ENCODE results near the gene ZNF112. TPM values are rescaled to one million over a fixed set of nuclear protein-coding genes. Genes with fewer than 3 reads are reported as not detected.
"Not testable (repeated sequence)": the region's sequence is repeated elsewhere in the genome, so short reads cannot be mapped to it uniquely, and the experiment has no call there.

Gene ZNF112
- total RNA-seq: 18.7 TPM
- polyA plus RNA-seq: 2.7 TPM

GRCh38 chr19:44356383-44357111, at the start of gene ZNF112:
Gene ZNF112 (minus strand): TSS chr19:44356680. CDS start chr19:44340539, 16,141 bp downstream.
- no peak within 1 kb of the TSS for H3K27ac ChIP-seq (ENCODE audit: low read depth)
- peak within 1 kb of the TSS; percentile 50 for H3K4me3 ChIP-seq (ENCODE audit: low read depth, low read length)
- WGBS: 1% methylated on average over 38 of the region's 38 CpGs
- H3K4me1 ChIP-seq (ENCODE audit: insufficient read depth): no peaks in the 10 kb centered on the region
- H3K36me3 ChIP-seq (ENCODE audit: insufficient read depth): no peaks in the 10 kb centered on the region
- peak; percentile 94 for DNase-seq (ENCODE audit: extremely low spot score)

GRCh38 chr19:44401139-44402115, 44.9 kb upstream of the ZNF112 start, which contains the start of gene ZNF285:
Gene ZNF285 (minus strand): TSS chr19:44401608. CDS start chr19:44397213, 4,395 bp downstream.
- WGBS: 4% methylated on average over 43 of the region's 43 CpGs
- peak; percentile 92 for DNase-seq (ENCODE audit: extremely low spot score)
- Histone ChIP-seq H3K36me3 (ENCODE audit: insufficient read depth) (no peaks in the 10 kb centered on the region), H3K27ac (ENCODE audit: low read depth) (no peak within 1 kb of the TSS), H3K4me1 (ENCODE audit: insufficient read depth) (no peaks in the 10 kb centered on the region), H3K4me3 (ENCODE audit: low read depth, low read length) (peak within 1 kb of the TSS; percentile 44)

- WGBS: 93% methylated on average over 4 of the region's 4 CpGs
- H3K4me1 ChIP-seq (ENCODE audit: insufficient read depth); H3K4me3 ChIP-seq (ENCODE audit: low read depth, low read length); DNase-seq (ENCODE audit: extremely low spot score); H3K36me3 ChIP-seq (ENCODE audit: insufficient read depth); H3K27ac ChIP-seq (ENCODE audit: low read depth): not testable (repeated sequence)
Observed at GRCh38 chr19:44389268-44389667, 32.8 kb upstream of the ZNF112 start.

- WGBS: 50% methylated on average over 2 of the region's 2 CpGs
- Histone ChIP-seq H3K4me3 (ENCODE audit: low read depth, low read length) (no peak overlapping the region), H3K27ac (ENCODE audit: low read depth) (no peak overlapping the region), H3K4me1 (ENCODE audit: insufficient read depth) (no peaks in the 10 kb centered on the region), H3K36me3 (ENCODE audit: insufficient read depth) (no peaks in the 10 kb centered on the region)
- DNase-seq (ENCODE audit: extremely low spot score): no peak
Observed at GRCh38 chr19:44374789-44375188, 18.3 kb upstream of the ZNF112 start.

- H3K27ac ChIP-seq (ENCODE audit: low read depth): no peak overlapping the region
- DNase-seq (ENCODE audit: extremely low spot score): no peak
- H3K4me1 ChIP-seq (ENCODE audit: insufficient read depth): no peaks in the 10 kb centered on the region
- H3K36me3 ChIP-seq (ENCODE audit: insufficient read depth): no peaks in the 10 kb centered on the region
- no peak overlapping the region for H3K4me3 ChIP-seq (ENCODE audit: low read depth, low read length)
- WGBS: 58% methylated on average over 20 of the region's 20 CpGs
Observed at GRCh38 chr19:44371815-44372480, 15.5 kb upstream of the ZNF112 start.

GRCh38 chr19:44367024-44367423, 10.5 kb upstream of the ZNF112 start:
- no peak for DNase-seq (ENCODE audit: extremely low spot score)
- no peaks in the 10 kb centered on the region for H3K36me3 ChIP-seq (ENCODE audit: insufficient read depth)
- no peak overlapping the region for H3K4me3 ChIP-seq (ENCODE audit: low read depth, low read length)
- H3K27ac ChIP-seq (ENCODE audit: low read depth): no peak overlapping the region
- 48% methylated on average over 17 of the region's 17 CpGs for WGBS
- H3K4me1 ChIP-seq (ENCODE audit: insufficient read depth): no peaks in the 10 kb centered on the region

- H3K36me3 ChIP-seq (ENCODE audit: insufficient read depth): peaks cover 2% of the 10 kb centered on the region
- no peak overlapping the region for H3K27ac ChIP-seq (ENCODE audit: low read depth)
- no peaks in the 10 kb centered on the region for H3K4me1 ChIP-seq (ENCODE audit: insufficient read depth)
- 85% methylated on average over 4 of the region's 4 CpGs for WGBS
- no peak overlapping the region for H3K4me3 ChIP-seq (ENCODE audit: low read depth, low read length)
- DNase-seq (ENCODE audit: extremely low spot score): no peak
Observed at GRCh38 chr19:44346556-44346955, 9.9 kb downstream of the ZNF112 start.

GRCh38 chr19:44345959-44346358, 10.5 kb downstream of the ZNF112 start:
- 87% methylated on average over 4 of the region's 4 CpGs for WGBS
- no peak overlapping the region for H3K27ac ChIP-seq (ENCODE audit: low read depth)
- no peak overlapping the region for H3K4me3 ChIP-seq (ENCODE audit: low read depth, low read length)
- peaks cover 2% of the 10 kb centered on the region for H3K36me3 ChIP-seq (ENCODE audit: insufficient read depth)
- no peaks in the 10 kb centered on the region for H3K4me1 ChIP-seq (ENCODE audit: insufficient read depth)
- DNase-seq (ENCODE audit: extremely low spot score): no peak

- Histone ChIP-seq H3K27ac (ENCODE audit: low read depth) (no peak overlapping the region), H3K4me1 (ENCODE audit: insufficient read depth) (no peaks in the 10 kb centered on the region), H3K4me3 (ENCODE audit: low read depth, low read length) (no peak overlapping the region), H3K36me3 (ENCODE audit: insufficient read depth) (no peaks in the 10 kb centered on the region)
- no peak for DNase-seq (ENCODE audit: extremely low spot score)
- 45% methylated on average over 1 of the region's 1 CpG for WGBS
Observed at GRCh38 chr19:44344255-44344654, 12.2 kb downstream of the ZNF112 start.

- no peaks in the 10 kb centered on the region for H3K36me3 ChIP-seq (ENCODE audit: insufficient read depth)
Observed at GRCh38 chr19:44341794-44342193, 14.7 kb downstream of the ZNF112 start.

GRCh38 chr19:44334639-44335038, 21.8 kb downstream of the ZNF112 start:
- not testable (repeated sequence) for DNase-seq (ENCODE audit: extremely low spot score); H3K27ac ChIP-seq (ENCODE audit: low read depth); H3K4me1 ChIP-seq (ENCODE audit: insufficient read depth); H3K4me3 ChIP-seq (ENCODE audit: low read depth, low read length)
- H3K36me3 ChIP-seq (ENCODE audit: insufficient read depth): peaks cover 15% of the 10 kb centered on the region
- 79% methylated on average over 3 of the region's 3 CpGs for WGBS

More at GRCh38 chr19:44341794-44342193, 14.7 kb downstream of the ZNF112 start:
- 89% methylated on average over 2 of the region's 2 CpGs for WGBS
- Histone ChIP-seq H3K4me1 (ENCODE audit: insufficient read depth) (no peaks in the 10 kb centered on the region), H3K27ac (ENCODE audit: low read depth) (no peak overlapping the region), H3K4me3 (ENCODE audit: low read depth, low read length) (no peak overlapping the region)
- DNase-seq (ENCODE audit: extremely low spot score): no peak

GRCh38 chr19:44332145-44332544, 24.3 kb downstream of the ZNF112 start:
- Histone ChIP-seq H3K27ac (ENCODE audit: low read depth) (no peak overlapping the region), H3K36me3 (ENCODE audit: insufficient read depth) (peaks cover 18% of the 10 kb centered on the region)
- 100% methylated on average over 1 of the region's 1 CpG for WGBS

GRCh38 chr19:44315883-44316282, 40.6 kb downstream of the ZNF112 start:
- H3K27ac ChIP-seq (ENCODE audit: low read depth): no peak overlapping the region
- WGBS: 74% methylated on average over 2 of the region's 2 CpGs
- DNase-seq (ENCODE audit: extremely low spot score): no peak
- H3K4me1 ChIP-seq (ENCODE audit: insufficient read depth): no peaks in the 10 kb centered on the region
- no peaks in the 10 kb centered on the region for H3K36me3 ChIP-seq (ENCODE audit: insufficient read depth)
- no peak overlapping the region for H3K4me3 ChIP-seq (ENCODE audit: low read depth, low read length)

More at GRCh38 chr19:44332145-44332544, 24.3 kb downstream of the ZNF112 start:
- no peak for DNase-seq (ENCODE audit: extremely low spot score)
- Histone ChIP-seq H3K4me3 (ENCODE audit: low read depth, low read length) (no peak overlapping the region), H3K4me1 (ENCODE audit: insufficient read depth) (no peaks in the 10 kb centered on the region)

Measured in urinary bladder (tissue), 4 donors.